ENCODE data around the gene NELFCD. TPM values are rescaled to one million over a fixed set of nuclear protein-coding genes. Genes with fewer than 3 reads are reported as not detected.

Gene NELFCD
- total RNA-seq, 4 donors from 2014 or later = 45.9 to 90.0 (median 63.4) TPM

DNA sequence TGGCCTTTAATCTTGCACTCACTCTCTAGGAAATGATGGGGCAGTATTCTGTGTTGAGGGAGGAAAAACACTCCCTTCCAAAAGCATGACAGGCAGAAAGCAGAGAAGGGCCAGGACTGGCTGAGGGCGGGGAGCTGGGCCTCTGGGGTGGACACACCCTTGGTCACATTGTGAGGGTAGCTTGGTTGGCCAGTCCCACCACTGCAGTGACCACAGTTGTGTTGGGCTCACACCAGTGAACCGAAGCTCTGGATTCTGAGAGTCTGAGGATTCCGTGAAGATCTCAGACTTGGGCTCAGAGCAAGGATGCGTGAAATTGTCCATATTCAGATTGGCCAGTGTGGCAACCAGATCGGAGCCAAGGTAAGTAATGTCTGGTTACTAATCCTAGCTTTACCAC lies 38.2 kb downstream of the NELFCD start, which contains the start of gene TUBB1:
TUBB1 (plus strand) TSS at position 213 of the 400 bp plus-strand sequence; CDS start at position 307, 94 bp downstream.
- TF ChIP-seq POLR2AphosphoS5 (IDR thresholded peaks at IDR 0.05) (no peak), POLR2A (IDR thresholded peaks at IDR 0.05) (no peak), EP300 (IDR thresholded peaks at IDR 0.05) (no peak)
- TF ChIP-seq, protein P1, sequence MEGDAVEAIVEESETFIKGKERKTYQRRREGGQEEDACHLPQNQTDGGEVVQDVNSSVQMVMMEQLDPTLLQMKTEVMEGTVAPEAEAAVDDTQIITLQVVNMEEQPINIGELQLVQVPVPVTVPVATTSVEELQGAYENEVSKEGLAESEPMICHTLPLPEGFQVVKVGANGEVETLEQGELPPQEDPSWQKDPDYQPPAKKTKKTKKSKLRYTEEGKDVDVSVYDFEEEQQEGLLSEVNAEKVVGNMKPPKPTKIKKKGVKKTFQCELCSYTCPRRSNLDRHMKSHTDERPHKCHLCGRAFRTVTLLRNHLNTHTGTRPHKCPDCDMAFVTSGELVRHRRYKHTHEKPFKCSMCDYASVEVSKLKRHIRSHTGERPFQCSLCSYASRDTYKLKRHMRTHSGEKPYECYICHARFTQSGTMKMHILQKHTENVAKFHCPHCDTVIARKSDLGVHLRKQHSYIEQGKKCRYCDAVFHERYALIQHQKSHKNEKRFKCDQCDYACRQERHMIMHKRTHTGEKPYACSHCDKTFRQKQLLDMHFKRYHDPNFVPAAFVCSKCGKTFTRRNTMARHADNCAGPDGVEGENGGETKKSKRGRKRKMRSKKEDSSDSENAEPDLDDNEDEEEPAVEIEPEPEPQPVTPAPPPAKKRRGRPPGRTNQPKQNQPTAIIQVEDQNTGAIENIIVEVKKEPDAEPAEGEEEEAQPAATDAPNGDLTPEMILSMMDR (IDR thresholded peaks at IDR 0.05) = no peak
- WGBS = 92% methylated on average over 5 of the region's 5 CpGs
- no peaks in the 10 kb centered on the region for H3K4me1 ChIP-seq
- H3K36me3 ChIP-seq = peaks cover 19% of the 10 kb centered on the region
- H3K9me3 ChIP-seq = no peaks in the 10 kb centered on the region
- no peak within 1 kb of the TSS for H3K4me3 ChIP-seq
- no peak within 1 kb of the TSS for H3K27ac ChIP-seq
- no peaks in the 10 kb centered on the region for H3K27me3 ChIP-seq
- DNase-seq (ENCODE audit: low spot score in 2 of 2) = no peak

DNA sequence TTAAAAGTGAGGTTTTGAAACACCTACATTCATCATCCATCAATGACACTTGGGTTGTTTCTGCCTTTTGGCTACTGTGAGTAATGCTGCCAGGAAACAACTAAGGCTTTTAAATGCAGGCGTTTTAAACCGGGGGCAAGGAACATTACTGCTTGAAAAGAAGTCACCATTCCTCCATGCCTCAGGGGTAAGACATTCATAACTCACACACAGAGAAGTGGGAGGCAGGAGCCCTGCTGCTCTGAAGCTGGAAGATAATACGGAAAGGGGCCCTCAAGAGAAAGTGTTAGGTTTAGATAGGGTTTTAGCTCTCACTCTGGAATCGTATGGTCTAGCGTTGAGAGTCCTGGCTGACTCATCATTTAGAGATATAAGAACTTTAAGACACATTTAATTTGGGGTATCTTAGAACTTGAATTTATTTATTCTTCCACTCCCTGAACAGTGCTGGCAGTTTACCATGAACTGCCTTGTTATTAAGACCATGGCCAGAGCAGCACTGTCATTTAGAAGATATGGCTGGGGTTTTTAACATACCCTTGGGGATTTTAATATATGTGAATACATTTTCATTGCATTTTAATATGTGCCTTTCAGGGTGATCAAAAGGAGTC lies 40.0 kb downstream of the NELFCD start:
- Histone ChIP-seq H3K27me3 (no peaks in the 10 kb centered on the region), H3K4me3 (no peak overlapping the region), H3K36me3 (peaks cover 35% of the 10 kb centered on the region), H3K27ac (no peak overlapping the region), H3K4me1 (no peaks in the 10 kb centered on the region), H3K9me3 (no peaks in the 10 kb centered on the region)
- TF ChIP-seq, protein P1 (IDR thresholded peaks at IDR 0.05) = no peak
- no peak for TF ChIP-seq POLR2AphosphoS5 (IDR thresholded peaks at IDR 0.05)
- TF ChIP-seq POLR2A (IDR thresholded peaks at IDR 0.05) = no peak
- TF ChIP-seq EP300 (IDR thresholded peaks at IDR 0.05) = no peak
- WGBS = 51% methylated on average over 5 of the region's 5 CpGs
- no peak for DNase-seq (ENCODE audit: low spot score in 2 of 2)

DNA sequence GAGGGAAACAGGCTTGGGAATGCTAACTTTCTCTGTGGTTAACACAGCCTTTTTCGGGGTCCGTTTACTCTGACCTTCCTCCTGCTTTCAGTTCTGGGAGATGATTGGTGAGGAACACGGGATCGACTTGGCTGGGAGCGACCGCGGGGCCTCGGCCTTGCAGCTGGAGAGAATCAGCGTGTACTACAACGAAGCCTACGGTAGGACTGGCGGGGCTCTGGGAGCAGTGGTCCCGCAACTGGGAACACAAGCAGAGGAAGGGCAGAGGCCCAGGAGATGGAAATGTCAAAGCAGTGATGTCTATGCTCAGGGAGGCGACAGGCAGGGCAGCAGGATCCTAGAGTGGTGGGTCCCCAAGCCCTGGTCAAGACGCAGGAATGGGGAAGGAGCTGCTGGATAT lies 41.7 kb downstream of the NELFCD start:
- TF ChIP-seq EP300 (IDR thresholded peaks at IDR 0.05) (no peak), POLR2AphosphoS5 (IDR thresholded peaks at IDR 0.05) (no peak), POLR2A (IDR thresholded peaks at IDR 0.05) (no peak)
- TF ChIP-seq, protein P1 (IDR thresholded peaks at IDR 0.05) = no peak
- Histone ChIP-seq H3K9me3 (no peaks in the 10 kb centered on the region), H3K27me3 (no peaks in the 10 kb centered on the region), H3K4me1 (no peaks in the 10 kb centered on the region), H3K27ac (no peak overlapping the region), H3K36me3 (peaks cover 35% of the 10 kb centered on the region), H3K4me3 (no peak overlapping the region)
- WGBS = 91% methylated on average over 15 of the region's 15 CpGs
- no peak for DNase-seq (ENCODE audit: low spot score in 2 of 2)

DNA sequence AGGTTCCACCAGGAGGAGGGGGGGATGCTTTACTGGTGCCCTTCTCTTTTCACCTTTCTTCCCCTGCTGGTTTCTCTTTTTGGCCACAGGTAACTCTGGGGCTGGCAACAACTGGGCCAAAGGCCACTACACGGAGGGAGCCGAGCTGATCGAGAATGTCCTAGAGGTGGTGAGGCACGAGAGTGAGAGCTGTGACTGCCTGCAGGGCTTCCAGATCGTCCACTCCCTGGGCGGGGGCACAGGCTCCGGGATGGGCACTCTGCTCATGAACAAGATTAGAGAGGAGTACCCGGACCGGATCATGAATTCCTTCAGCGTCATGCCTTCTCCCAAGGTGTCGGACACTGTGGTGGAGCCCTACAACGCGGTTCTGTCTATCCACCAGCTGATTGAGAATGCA lies 42.6 kb downstream of the NELFCD start:
- 91% methylated on average over 6 of the region's 13 CpGs for WGBS
- H3K36me3 ChIP-seq = peaks cover 36% of the 10 kb centered on the region
- no peaks in the 10 kb centered on the region for H3K27me3 ChIP-seq
- DNase-seq (ENCODE audit: low spot score in 2 of 2) = no peak
- H3K4me3 ChIP-seq = no peak overlapping the region
- H3K4me1 ChIP-seq = peaks cover 5% of the 10 kb centered on the region
- no peak overlapping the region for H3K27ac ChIP-seq
- no peak for TF ChIP-seq POLR2A (IDR thresholded peaks at IDR 0.05)
- TF ChIP-seq EP300 (IDR thresholded peaks at IDR 0.05) = no peak
- TF ChIP-seq, protein P1 (IDR thresholded peaks at IDR 0.05) = no peak
- TF ChIP-seq POLR2AphosphoS5 (IDR thresholded peaks at IDR 0.05) = no peak
- H3K9me3 ChIP-seq = no peaks in the 10 kb centered on the region

DNA sequence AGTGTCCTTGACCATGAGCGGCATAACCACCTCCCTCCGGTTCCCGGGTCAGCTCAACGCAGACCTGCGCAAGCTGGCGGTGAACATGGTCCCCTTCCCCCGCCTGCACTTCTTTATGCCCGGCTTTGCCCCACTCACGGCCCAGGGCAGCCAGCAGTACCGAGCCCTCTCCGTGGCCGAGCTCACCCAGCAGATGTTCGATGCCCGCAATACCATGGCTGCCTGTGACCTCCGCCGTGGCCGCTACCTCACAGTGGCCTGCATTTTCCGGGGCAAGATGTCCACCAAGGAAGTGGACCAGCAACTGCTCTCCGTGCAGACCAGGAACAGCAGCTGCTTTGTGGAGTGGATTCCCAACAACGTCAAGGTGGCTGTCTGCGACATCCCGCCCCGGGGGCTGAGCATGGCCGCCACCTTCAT lies 43.1 kb downstream of the NELFCD start:
- 95% methylated on average over 22 of the region's 24 CpGs for WGBS
- TF ChIP-seq POLR2AphosphoS5 (IDR thresholded peaks at IDR 0.05) = no peak
- no peak for TF ChIP-seq POLR2A (IDR thresholded peaks at IDR 0.05)
- TF ChIP-seq EP300 (IDR thresholded peaks at IDR 0.05) = no peak
- TF ChIP-seq, protein P1 (IDR thresholded peaks at IDR 0.05) = no peak
- no peaks in the 10 kb centered on the region for H3K9me3 ChIP-seq
- DNase-seq (ENCODE audit: low spot score in 2 of 2) = no peak
- peaks cover 10% of the 10 kb centered on the region for H3K4me1 ChIP-seq
- peaks cover 42% of the 10 kb centered on the region for H3K36me3 ChIP-seq
- H3K4me3 ChIP-seq = no peak overlapping the region
- H3K27me3 ChIP-seq = no peaks in the 10 kb centered on the region
- H3K27ac ChIP-seq = no peak overlapping the region

All from suprapubic skin (tissue), 4 donors.